ENCODE measurements around the gene CHD9. TPM values are rescaled to one million over a fixed set of nuclear protein-coding genes. Genes with fewer than 3 reads are reported as not detected.
"Not testable (repeated sequence)": the region's sequence is repeated elsewhere in the genome, so short reads cannot be mapped to it uniquely, and the experiment has no call there.

The CHD9 gene
- total RNA-seq, 1 donor from 2014 or later, result 126 TPM

DNA sequence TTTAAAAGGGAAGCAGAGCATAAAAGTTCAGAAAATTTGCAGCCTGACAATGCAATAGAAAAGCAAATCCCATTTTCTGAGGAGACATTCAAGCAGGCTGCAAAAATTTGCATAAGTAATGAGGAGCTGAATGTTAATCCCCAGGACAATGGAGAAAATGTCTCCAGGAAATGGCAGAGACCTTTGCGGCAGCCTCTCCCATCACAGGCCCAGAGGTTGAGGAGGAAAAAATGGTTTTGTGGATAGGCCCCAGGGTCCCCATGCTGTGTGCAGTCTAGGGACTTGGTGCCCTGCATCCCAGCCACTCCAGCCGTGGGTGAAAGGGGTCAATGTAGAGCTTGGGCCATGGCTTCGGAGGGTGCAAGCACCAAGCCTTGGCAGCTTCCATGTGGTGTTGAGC is 19.5 kb downstream of the CHD9 start:
- not testable (repeated sequence) for DNase-seq

DNA sequence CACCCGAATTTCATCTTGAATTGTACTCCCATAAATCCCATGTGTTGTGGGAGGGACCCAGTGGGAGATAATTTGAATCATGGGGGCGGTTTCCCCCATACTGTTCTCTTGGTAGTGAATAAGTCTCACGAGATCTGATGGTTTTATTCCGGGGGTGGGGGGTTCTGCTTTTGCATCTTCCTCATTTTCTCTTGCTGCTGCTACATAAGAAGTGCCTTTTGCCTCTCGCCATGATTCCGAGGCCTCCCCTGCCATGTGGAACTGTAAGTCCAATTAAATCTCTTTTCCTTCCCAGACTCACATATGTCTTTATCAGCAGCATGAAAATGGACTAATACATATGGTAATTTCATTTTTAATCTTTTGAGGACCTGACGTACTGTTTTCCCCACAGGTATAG is 20.7 kb downstream of the CHD9 start:
- not testable (repeated sequence) for DNase-seq

DNA sequence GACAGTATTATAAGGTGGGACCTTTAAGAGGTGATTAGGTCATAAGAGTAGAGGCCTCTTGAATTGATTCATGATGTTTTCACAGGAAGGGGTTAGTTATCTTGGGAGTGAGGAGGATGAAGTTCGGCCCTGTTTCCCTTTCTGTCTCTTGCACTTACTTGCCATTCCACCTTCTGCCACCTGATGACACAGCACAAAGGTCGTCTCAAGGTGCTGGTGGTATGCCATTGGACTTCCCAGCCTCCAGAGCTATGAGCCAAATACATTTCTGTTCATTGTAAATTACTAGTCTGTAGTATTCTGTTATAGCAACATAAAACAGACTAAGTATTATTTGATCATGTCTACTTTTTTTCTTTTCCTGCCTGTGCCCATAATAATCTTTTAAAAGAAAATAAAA is 23.5 kb downstream of the CHD9 start:
- DNase-seq, result no peak

DNA sequence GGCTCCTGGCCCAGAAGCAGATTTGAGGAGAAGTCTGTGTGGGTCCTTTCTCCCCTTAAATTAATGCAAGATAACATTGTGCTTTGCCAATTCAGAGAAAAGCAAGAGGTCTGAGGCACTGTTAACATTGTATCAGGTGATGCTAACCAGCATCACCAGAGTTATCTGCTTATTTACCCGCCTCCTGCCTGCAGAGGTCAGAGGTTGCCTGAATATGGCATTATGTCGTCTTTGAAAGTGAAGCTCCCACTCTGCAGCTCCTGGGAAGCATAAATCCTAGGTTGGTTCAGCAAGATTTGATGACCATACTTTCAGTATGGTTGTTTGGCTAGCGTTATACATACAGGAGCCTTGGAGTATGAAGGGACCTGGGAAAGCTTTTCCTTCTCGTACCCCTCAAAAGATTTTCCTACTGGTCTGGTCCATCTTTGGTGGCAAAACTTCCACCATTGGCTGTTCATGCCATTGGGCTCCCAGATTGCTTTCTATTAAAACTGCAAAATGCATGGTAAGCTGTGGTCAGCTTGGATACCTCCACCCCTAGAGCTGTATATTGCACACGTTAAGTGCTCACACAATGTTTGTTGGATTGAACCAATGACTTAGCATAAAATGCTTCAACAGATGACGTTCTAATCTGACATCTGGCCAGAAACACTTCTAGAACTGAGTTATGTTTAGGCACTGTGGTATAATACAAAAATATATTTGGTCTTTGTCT is 24.1 kb downstream of the CHD9 start:
- no peak for DNase-seq

DNA sequence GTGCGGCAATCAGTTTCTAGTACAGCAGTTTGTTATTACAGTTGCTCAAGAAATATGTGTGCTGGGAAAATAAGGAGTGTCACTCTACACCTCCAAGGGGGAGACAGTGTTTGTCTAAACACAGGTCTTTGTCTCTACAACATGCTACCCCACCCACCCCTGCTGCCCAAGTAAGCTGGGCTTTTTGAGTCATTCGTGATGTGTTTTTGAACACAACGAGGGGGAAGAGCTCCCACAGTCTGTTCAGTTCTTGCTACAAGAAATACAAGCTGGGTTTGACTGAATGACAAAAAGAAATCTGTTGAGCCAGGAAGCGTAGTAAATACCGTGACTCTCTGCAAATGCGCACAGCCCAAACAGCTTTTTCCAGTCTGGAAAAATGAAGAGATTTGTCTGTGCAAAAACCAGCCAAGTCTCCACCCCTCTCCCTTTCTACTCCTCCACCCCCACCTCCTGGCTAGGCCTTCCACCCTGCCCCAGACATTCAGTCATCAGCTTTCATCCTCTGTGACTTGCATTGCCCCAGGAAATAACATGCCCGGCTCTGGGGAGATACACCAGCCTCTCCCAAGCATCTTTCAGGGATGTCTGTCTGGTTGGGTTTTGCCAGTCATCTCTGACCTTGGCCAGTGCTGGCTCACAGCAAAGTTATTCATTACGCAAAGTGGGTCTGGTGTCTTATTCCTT is 25.7 kb downstream of the CHD9 start:
- DNase-seq, result peak; percentile 97

DNA sequence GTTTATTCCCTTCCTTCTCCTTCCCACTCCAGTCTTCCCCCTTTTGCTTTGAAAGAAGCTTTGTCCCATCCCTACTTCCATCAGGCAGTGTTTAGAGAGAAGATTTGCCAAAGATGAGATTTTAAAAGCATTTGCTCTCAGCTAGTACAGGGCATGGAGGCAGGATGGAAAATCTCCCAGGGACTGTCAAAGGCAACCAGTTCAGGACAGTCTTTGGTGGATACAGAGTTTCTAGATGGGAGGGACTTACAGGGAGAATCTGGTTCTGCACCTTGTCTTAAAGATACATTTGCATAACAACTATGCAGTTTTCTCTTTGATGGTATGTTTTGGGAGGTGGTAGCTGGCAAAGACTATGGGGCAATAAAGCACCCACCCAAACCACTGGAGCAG is 26.2 kb downstream of the CHD9 start:
- no peak for DNase-seq

DNA sequence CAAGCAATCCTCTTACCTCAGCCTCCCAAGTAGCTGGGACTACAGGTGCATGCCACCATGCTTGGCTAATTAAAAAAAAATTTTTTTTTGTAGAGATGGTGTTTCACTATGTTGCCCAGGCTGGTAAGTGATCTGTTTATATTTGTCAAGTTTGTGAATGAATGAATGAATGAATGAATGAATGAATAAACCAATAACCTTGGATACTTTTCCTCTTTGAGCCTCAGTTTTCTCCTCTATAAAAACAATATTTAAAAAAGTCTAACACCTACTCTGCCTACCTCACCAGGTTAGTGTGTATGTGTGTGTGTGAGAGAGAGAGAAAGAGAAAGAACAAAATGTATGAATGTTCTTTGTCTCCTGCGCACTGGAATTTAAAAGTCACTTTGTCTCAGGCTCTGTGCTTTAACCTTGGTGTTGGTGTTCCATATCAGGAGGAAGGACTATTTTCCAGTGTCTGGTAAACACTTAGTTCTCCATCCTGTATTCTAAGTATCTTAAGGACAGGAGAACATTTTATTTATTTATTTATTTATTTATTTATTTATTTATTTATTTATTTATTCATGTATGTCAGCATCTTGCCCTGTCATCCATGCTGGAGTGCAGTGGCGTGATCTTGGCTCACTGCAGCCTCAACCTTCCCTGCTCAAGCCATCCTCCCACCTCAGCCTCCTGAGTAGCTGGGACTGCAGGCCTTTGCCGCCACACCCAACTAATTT is 27.1 kb downstream of the CHD9 start:
- no peak for DNase-seq

DNA sequence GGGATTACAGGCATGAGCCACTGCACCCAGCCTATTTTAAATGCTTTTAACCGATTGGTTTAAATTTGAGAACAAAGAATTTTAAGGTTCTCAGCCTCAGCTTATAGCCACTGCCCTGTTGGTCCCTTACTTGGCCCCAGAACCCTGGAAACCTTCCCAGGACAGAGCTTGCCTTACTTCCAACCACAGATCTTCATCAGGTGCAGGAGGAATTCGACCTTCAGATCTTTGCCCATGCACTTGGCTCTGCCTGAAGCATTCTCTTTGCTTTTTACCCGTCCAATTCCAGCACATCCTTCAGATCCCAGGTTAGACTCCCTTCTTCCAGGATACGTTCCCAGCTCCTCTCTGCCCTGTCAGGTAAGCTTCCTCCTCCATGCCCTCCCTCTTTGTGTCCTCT is 27.7 kb downstream of the CHD9 start:
- no peak for DNase-seq

DNA sequence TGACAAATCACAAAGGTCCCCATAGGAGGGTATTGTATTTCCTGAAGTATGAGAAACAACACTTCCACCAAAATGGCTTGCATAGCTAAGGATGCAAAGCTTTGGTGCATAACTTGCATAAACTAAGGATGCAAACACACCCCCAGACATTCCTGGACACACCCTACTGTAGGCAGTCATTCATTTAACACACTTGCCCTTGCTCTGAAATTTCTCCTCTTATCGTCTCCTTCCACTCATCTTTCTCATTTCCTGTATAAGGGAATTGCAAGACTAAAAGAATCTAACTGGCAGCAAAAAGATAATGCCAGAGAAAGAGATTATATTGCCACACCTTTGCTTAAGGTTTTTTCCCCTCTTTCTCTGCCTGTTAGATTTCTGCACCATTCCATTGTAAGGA is 28.3 kb downstream of the CHD9 start:
- no peak for DNase-seq

DNA sequence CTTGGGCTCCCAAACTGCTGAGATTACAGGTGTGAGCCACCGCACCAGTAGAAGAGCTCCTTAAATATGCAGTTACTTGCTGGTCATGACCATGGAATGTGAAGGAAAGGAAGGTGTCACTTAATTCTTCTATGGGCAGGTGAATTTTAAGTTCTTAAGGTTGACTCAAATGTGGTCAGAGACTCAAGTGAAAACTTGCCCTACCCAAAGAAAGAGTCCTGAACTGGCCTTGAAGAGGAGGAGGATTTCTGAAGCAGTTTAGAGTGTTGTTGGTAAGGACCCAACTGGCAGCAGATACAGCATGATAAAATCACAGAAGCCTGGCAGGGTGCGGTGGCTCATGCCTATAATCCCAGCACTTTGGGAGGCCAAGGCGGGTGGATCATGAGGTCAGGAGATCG is 29.4 kb downstream of the CHD9 start:
- DNase-seq, result no peak

DNA sequence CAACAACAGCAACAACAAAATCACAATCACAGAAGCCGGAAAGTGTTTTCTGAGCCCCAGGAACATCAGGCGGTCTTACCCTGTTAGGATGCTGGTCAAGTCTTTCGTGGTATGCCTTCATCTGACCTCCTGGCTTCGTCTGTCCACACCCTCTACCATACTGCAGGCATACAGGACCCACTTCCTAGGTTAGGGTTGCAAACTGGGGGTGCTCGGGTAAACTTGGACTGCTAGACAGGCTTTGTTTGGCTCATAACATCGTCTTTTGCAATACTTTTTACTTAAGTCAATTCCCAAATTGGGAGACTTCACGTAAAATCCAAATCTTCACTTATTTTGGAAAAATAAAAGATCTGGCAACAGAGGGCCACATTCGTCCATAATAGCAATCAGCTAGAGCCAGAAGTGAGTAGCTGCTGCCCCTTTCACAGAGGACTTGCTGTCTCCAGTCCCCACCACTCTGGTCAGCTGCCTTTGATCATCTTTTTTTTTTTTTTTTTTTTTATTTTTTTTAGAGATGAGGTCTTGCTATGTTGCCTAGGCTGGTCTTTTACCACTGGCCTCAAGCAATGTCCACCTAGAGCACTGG is 30.0 kb downstream of the CHD9 start:
- DNase-seq, result no peak

DNA sequence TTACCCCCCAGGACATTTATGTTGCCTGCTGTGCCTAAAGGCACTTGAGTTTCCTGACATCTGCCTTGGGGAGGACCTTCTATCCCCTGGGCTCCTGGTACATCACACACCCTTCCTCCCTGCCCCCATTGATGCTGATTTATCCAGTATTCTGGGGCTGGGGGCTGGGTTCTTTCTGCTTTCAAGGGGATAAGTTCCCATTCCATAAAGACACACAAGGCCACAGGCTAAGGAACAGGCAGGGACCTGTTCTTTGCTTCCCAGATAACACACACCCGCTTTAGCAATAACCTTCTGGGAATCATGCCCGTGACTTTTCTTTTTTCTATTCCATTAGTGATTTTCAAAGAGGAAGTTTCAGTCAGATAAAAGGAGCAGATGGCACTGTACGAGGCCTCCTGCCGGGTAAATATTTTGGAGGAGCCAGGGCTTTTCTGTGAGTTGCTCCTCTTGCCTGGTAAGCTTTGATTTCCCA is 30.6 kb downstream of the CHD9 start:
- peak; percentile 58 for DNase-seq

DNA sequence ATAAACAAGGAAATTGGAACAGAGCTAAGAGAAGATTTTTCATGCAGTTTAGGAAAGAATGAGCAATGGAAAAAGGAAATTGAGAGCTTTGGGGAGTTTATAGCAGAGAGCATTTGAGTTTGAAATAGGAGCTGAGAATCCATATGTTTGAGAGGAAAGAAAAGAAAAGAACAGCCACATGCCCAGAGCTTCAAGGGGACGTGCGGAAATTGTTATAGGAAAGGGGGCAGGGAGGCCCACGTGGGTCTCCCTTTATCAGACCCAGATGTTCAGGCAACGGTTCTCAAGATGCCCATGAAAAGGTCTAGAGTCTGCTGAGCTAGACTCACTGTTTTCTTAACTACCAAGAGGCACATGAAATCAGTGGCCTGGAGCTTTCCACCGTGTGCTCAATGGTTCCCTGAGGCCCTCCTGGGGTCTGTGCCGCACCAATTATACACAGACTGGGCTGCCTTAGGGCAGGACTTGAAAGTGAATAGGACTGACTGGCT is 31.2 kb downstream of the CHD9 start:
- DNase-seq, result peak; percentile 93

DNA sequence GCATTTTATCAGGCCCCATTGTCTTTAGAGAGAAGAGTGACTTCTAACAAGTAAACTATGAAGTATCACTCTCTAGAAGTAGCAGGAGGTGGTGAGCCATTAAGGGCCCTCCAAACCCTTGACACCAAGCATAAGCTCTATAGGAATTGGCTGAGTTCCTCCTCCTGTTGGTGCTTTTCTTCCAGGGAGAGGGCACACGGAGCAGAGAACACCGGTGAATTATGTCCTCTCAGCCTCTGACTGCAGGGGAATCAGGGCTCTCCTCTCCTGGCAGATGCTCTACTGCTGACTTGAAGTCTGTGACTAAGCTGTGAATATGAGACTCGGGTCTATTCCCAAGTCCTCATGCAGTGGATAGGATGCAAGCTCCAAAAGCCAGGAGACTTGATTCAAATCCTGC is 32.3 kb downstream of the CHD9 start:
- DNase-seq, result peak; percentile 39

DNA sequence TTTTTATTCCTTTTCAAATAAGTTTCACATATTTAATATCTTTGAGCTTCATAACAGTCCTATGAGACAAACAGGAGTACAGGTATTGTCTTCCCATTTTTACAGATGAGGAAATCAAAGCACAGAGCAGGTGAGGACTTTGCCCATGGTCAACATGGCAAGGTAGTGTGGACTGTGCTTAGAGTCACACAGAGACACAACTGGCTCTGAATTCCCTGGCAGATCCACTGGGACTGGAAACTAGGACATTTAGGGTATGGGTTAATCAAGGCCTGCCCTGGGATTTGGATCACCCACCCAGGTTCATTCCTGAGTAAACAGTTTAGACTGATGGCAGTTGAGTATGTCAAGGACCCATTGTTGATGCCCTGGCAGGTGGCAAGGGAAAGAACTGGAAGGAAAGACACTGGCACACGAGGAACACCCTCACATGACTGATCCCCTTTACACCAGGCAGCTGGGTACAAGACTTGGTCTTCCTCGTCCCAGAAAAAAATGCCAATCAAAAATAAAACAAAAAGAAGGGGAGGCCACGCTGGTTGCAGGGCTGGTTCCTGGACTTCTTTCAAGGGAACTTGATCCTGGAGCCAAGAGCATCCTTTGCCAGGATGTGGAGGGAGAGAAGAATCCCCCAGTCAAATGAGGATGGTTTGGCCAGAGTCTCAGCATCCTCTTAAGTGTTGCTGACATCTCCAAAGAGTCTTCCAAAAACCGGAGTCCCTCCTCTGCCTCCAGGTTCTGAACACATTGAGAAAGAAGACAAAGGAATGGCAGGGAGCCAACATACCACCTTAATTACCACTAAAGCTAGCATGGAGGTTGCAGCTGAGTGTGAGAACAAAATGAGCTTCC is 34.9 kb downstream of the CHD9 start:
- DNase-seq, result peak; percentile 89

DNA sequence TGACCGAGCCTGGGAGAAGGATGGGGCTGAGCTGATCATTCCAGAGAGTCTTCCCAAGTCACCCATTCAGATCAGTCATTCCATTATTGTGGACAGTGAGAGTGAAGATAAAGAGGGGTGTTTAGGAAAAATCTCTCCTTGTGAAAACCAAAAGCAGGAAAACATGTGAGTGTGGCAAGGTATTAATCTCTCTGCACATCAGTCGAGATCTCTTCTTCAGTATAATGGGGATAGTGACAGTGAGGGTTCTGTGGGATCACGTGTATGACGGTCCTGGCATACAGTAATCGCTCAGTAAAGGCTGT is 35.4 kb downstream of the CHD9 start:
- no peak for DNase-seq

DNA sequence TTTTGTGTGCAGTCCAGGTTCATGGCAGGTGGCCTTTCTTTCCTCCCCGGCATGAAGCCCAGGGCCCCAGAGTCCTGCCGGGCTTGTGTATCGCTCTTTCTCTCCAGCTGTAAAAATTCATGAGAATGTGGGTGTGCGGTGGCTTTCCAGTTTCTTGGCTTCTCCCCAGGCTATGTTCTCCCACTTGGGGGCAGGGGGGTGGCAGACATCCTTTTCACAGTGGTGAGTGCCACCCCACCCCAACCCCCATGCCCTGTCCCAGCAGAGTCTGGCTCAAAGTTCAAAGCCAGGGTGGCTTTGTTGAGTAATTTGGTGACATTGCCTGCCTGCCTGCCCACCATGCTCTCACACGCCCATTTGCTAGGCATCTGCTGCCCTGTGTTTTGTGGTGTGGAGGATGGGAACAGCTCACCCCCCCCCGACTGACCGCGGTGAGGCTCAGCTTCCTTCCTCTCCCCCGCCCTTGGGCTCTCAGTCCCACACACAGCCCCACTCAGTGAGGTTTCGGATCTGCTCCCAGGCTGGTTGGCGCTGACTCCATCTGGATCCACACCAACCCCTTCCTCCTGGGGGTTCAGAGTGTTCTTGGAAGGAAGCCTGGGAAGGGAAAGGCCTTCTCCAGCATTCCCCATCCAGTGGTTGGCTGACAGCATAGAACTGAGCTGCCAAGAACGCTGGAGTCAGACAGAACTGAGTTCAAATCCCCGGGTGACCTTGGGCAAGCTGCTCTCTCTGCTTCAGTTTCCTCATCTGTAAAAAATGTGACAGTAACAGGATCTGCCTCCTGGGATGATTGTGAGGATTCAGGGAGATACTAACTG is 36.0 kb downstream of the CHD9 start:
- peak; percentile 99 for DNase-seq

DNA sequence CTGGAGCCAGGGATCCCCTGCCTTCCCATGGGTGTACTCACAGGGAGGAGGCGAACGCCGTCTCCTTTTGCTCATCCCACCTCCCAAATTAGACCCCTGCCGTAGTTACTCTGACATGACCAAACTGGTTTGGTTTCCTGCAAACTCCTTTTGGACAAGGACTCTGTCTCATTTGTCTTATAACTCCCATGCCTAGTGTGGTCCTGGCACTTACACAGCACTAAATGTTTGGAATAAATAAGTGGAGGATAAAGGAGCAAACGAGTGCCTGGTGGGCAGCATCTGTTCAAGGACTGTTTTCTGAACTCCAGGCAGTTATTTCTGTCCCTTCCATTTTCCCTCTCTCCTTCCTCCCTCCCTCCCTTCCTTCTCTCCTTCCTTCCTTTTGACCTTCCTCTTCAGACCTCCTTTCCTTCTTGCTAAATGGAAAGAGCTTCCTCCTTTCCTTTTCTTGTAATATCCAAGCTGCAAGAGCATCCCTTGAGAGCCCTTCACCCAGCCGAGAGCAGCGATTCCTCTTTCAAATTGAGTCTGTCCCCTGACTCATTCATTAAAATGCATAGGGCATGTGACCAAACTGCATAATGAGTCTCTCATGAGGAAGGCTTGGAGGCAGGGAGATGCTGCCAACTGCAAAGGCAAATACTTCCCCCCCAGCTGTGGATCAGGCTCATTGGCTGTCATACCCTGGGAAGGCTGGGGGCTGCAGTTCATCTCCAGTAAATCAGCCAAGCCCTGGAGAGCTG is 36.8 kb downstream of the CHD9 start:
- peak; percentile 96 for DNase-seq

DNA sequence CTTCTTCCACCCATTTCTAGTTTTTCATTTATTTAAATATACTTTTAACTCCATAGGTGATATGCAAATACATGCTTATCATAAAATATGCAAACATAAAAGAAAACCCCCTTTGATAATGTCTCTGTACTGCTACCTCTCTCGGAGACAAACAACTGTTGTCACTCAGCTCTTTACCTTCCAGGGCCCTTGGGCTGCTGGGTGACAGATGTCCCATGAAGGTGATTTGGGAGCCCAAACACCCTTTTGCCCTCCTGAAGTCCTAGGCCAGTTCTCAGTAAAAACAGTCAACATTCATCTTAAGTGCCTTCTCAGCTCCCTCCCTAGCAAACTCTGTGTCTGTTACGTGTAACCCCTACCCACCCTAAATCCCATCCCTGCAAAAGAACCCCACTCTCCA is 37.5 kb downstream of the CHD9 start:
- no peak for DNase-seq

DNA sequence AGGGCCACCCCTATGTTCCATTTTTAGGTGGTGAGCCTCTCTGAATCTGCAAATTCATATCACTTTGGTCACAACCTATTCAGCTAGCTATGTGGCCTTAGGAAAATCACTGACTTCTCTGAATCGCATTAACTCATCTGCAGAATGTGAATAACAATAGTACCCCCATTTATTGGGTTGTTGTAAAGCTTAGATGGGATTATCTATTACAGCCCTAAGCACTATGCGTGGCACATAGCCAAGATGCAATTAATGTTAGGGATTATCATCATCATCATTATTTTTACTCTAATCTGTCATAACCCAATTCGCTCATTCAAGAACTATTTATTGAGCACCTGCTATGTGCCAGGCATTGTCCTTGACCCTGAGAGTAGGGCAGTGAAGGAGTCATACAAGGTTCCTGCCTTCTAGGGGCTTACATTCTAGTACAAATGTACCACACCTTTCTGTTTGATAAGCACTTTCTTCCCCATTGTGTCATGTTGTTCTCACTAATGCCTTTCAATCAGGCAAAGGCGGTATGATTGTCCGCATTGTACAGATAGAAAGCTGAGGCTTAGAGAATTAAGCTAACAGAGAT is 38.5 kb downstream of the CHD9 start:
- no peak for DNase-seq
